H9 (cell line): ENCODE data around the gene BRCA1. TPM values are rescaled to one million over a fixed set of nuclear protein-coding genes. Genes with fewer than 3 reads are reported as not detected.
"Not testable (repeated sequence)": the region's sequence is repeated elsewhere in the genome, so short reads cannot be mapped to it uniquely, and the experiment has no call there.

Experiments used
- DNase-seq: peaks from one replicate; pipeline ENCODE4 v3.0.0-alpha.2; 2017
- H2AFZ ChIP-seq: one replicate; pipeline ENCODE4 v1.6.1; 2013; ENCODE audit warnings: mild to moderate bottlenecking, low read length, control low read depth, moderate library complexity
- H2AK5ac ChIP-seq: 2 replicates; pipeline ENCODE4 v1.6.1; 2013; ENCODE audit warnings: low read length, control low read depth, mixed read lengths; ENCODE audit not compliant: insufficient read length
- H2BK120ac ChIP-seq: one replicate; pipeline ENCODE4 v1.6.1; 2013; ENCODE audit warnings: low read depth, mild to moderate bottlenecking, low read length, control low read depth, inconsistent platforms; ENCODE audit not compliant: poor library complexity, severe bottlenecking
- H2BK12ac ChIP-seq: 2 replicates; pipeline ENCODE4 v1.6.1; 2013; ENCODE audit warnings: low read length, control low read depth, mixed read lengths, low read depth; ENCODE audit not compliant: insufficient read length
- H2BK15ac ChIP-seq: 2 replicates; pipeline ENCODE4 v1.6.1; 2013; ENCODE audit warnings: low read depth, low read length, control low read depth
- H2BK20ac ChIP-seq: one replicate; pipeline ENCODE4 v1.6.1; 2013; ENCODE audit warnings: low read depth, mild to moderate bottlenecking, low read length, control low read depth, inconsistent platforms; ENCODE audit not compliant: poor library complexity, severe bottlenecking
- H2BK5ac ChIP-seq: 2 replicates; pipeline ENCODE4 v1.6.1; 2013; ENCODE audit warnings: low read length, control low read depth, mixed read lengths; ENCODE audit not compliant: insufficient read length
- H3K14ac ChIP-seq: 2 replicates; pipeline ENCODE4 v1.6.1; 2013; ENCODE audit warnings: low read length, control low read depth; ENCODE audit not compliant: insufficient read depth
- H3K18ac ChIP-seq: 2 replicates; pipeline ENCODE4 v1.6.1; 2013; ENCODE audit warnings: low read depth, mild to moderate bottlenecking, mixed read lengths, low read length, control low read depth; ENCODE audit not compliant: insufficient read length
- H3K23ac ChIP-seq: 2 replicates; pipeline ENCODE4 v1.6.1; 2013; ENCODE audit warnings: low read length, control low read depth, mixed read lengths, low read depth; ENCODE audit not compliant: insufficient read length
- H3K23me2 ChIP-seq: 2 replicates; pipeline ENCODE4 v1.6.1; 2013; ENCODE audit warnings: low read depth, mild to moderate bottlenecking, mixed read lengths, low read length, control low read depth; ENCODE audit not compliant: insufficient read length, poor library complexity, severe bottlenecking
- H3K27ac ChIP-seq: 2 replicates; pipeline ENCODE4 v1.5.1; 2013; ENCODE audit warnings: low read length, control low read depth, mixed read lengths, low read depth; ENCODE audit not compliant: insufficient read length
- H3K27me3 ChIP-seq: 2 replicates; pipeline ENCODE4 v1.6.1; 2013; ENCODE audit warnings: low read length, control low read depth, inconsistent platforms; ENCODE audit not compliant: insufficient read depth
- H3K4ac ChIP-seq: 2 replicates; pipeline ENCODE4 v1.6.1; 2013; ENCODE audit warnings: low read depth, mild to moderate bottlenecking, control low read depth, inconsistent platforms, low read length, moderate library complexity
- H3K4me1 ChIP-seq: 2 replicates; pipeline ENCODE4 v1.6.1; 2013; ENCODE audit warnings: low read length, control low read depth, inconsistent platforms; ENCODE audit not compliant: insufficient read depth
- H3K4me2 ChIP-seq: 2 replicates; pipeline ENCODE4 v1.6.1; 2013; ENCODE audit warnings: low read length, control low read depth, mixed read lengths; ENCODE audit not compliant: insufficient read length, insufficient read depth
- H3K56ac ChIP-seq: 2 replicates; pipeline ENCODE4 v1.6.1; 2013; ENCODE audit warnings: low read depth, mild to moderate bottlenecking, mixed read lengths, low read length, control low read depth; ENCODE audit not compliant: insufficient read length
- H3K79me1 ChIP-seq: 2 replicates; pipeline ENCODE4 v1.6.1; 2013; ENCODE audit warnings: low read depth, mild to moderate bottlenecking, moderate library complexity, low read length, control low read depth, inconsistent platforms; ENCODE audit not compliant: insufficient read depth, poor library complexity, severe bottlenecking
- H3K79me2 ChIP-seq: 2 replicates; pipeline ENCODE4 v1.6.1; 2013; ENCODE audit warnings: low read length, control low read depth, inconsistent platforms; ENCODE audit not compliant: insufficient read depth
- H3K9ac ChIP-seq: 2 replicates; pipeline ENCODE4 v1.6.1; 2013; ENCODE audit warnings: low read length, control low read depth, mixed read lengths; ENCODE audit not compliant: insufficient read length; ENCODE audit errors: extremely low read depth
- H3K9me3 ChIP-seq: one replicate; pipeline ENCODE4 v1.6.1; 2013; ENCODE audit warnings: low read depth, low read length, inconsistent platforms; ENCODE audit not compliant: control insufficient read depth
- H3T11ph ChIP-seq: one replicate; pipeline ENCODE4 v1.6.1; 2013; ENCODE audit warnings: mild to moderate bottlenecking, low read length, control low read depth, inconsistent platforms
- H4K20me1 ChIP-seq: one replicate; pipeline ENCODE4 v1.6.1; 2013; ENCODE audit not compliant: control insufficient read depth, insufficient read length, insufficient read depth
- H4K5ac ChIP-seq: 2 replicates; pipeline ENCODE4 v1.6.1; 2013; ENCODE audit warnings: low read depth, mild to moderate bottlenecking, mixed read lengths, low read length, control low read depth; ENCODE audit not compliant: insufficient read length
- H4K8ac ChIP-seq: replicated peaks from 2 replicates; pipeline ENCODE4 v1.6.1; 2013; ENCODE audit warnings: low read length, control low read depth, mixed read lengths, low read depth; ENCODE audit not compliant: insufficient read length
- H4K91ac ChIP-seq: 2 replicates; pipeline ENCODE4 v1.6.1; 2013; ENCODE audit warnings: low read depth, mild to moderate bottlenecking, moderate library complexity, mixed read lengths, low read length, control low read depth; ENCODE audit not compliant: insufficient read length
- H3K27ac Mint-ChIP-seq, 3 experiments: 2 replicates in 2 of 3; 3 replicates in 1 of 3; pipeline ENCODE4 v1.8.0; 2020 to 2021; ENCODE audit warnings: mixed read lengths in 3 of 3, mild to moderate bottlenecking in 1 of 3, moderate library complexity in 1 of 3
- H3K27me3 Mint-ChIP-seq: 2 replicates; pipeline ENCODE4 v1.8.0; 2021; ENCODE audit warnings: low read depth, mild to moderate bottlenecking, moderate library complexity, mixed read lengths
- H3K36me3 Mint-ChIP-seq, 3 experiments: 2 replicates in 2 of 3; 3 replicates in 1 of 3; pipeline ENCODE4 v1.8.0; 2020 to 2021; ENCODE audit warnings: low read depth in 3 of 3, mixed read lengths in 3 of 3; ENCODE audit not compliant: insufficient read depth in 1 of 3
- H3K4me1 Mint-ChIP-seq, 2 experiments: 2 replicates each; pipeline ENCODE4 v1.8.0; 2020; ENCODE audit warnings: mixed read lengths in 2 of 2
- H3K4me3 Mint-ChIP-seq, 2 experiments: 2 replicates in 1 of 2; 3 replicates in 1 of 2; pipeline ENCODE4 v1.8.0; 2020 to 2021; ENCODE audit warnings: mild to moderate bottlenecking in 2 of 2, mixed read lengths in 2 of 2, moderate library complexity in 1 of 2
- H3K9me3 Mint-ChIP-seq, 2 experiments: 2 replicates in 1 of 2; 3 replicates in 1 of 2; pipeline ENCODE4 v1.8.0; 2020; ENCODE audit warnings: mild to moderate bottlenecking in 2 of 2, mixed read lengths in 2 of 2, moderate library complexity in 1 of 2
- CTCF ChIP-seq: fragments of 200-600 bp; sonication (generic); conservative IDR thresholded peaks from 3 replicates; pipeline ENCODE4 v1.8.0; 2021; ENCODE audit warnings: antibody characterized with exemption, mild to moderate bottlenecking
- WGBS: extraction: QIAGEN DNeasy Blood & Tissue Kit; methylation state at CpG from one replicate; pipeline ENCODE4 v1.1.7; 2013; ENCODE audit warnings: missing lambda C conversion rate, low lambda C conversion rate, mixed read lengths; ENCODE audit not compliant: insufficient read length; ENCODE audit errors: extremely low coverage; 5-methylcytosine and 5-hydroxymethylcytosine counted together
- total RNA-seq: library from RNA; stranded (reverse); gene quantifications from 2 replicates; pipeline ENCODE4 v1.2.1, GENCODE V29; 2021

Gene BRCA1
- total RNA-seq, 1 experiment from 2014 or later, result 32.3 TPM

- H3K23me2 ChIP-seq, result no peaks in the 10 kb centered on the region
- no peak overlapping the region for H3K18ac ChIP-seq
- no peak overlapping the region for H2BK12ac ChIP-seq
- no CpG with 5 or more reads among the region's 3 CpGs for WGBS
- H2BK5ac ChIP-seq, result no peak overlapping the region
- no peaks in the 10 kb centered on the region for H3K4me1 ChIP-seq
- no peak for DNase-seq
- no peak overlapping the region for H3K27ac ChIP-seq
- Mint-ChIP-seq H3K4me3 (no peak overlapping the region), H3K27me3 (no peaks in the 10 kb centered on the region), H3K4me1 (no peaks in the 10 kb centered on the region), H3K27ac (no peak overlapping the region; a peak in 1 of 7 replicates), H3K9me3 (no peaks in the 10 kb centered on the region), H3K36me3 (peaks cover 15 to 40% (median 24%) of the 10 kb centered on the region in 3 experiments; a peak in 6 of 7 replicates)
- H3K4me2 ChIP-seq, result no peak overlapping the region
- no peak overlapping the region for H3T11ph ChIP-seq
- H3K79me2 ChIP-seq, result no peaks in the 10 kb centered on the region
- H3K56ac ChIP-seq, result no peak overlapping the region
- H4K20me1 ChIP-seq, result no peaks in the 10 kb centered on the region
- H3K14ac ChIP-seq, result no peak overlapping the region
- H2AK5ac ChIP-seq, result no peak overlapping the region
- no peak overlapping the region for H2BK15ac ChIP-seq
- H2AFZ ChIP-seq, result no peak overlapping the region
- H3K23ac ChIP-seq, result no peak overlapping the region
- no peak overlapping the region for H4K91ac ChIP-seq
- no peaks in the 10 kb centered on the region for H3K27me3 ChIP-seq
- H3K4ac ChIP-seq, result no peak overlapping the region
- H2BK120ac ChIP-seq, result no peak overlapping the region
- H3K9ac ChIP-seq, result no peak overlapping the region
- H2BK20ac ChIP-seq, result no peak overlapping the region
- H3K9me3 ChIP-seq, result no peaks in the 10 kb centered on the region
- no peaks in the 10 kb centered on the region for H3K79me1 ChIP-seq
- no peak for TF ChIP-seq CTCF
- no peak overlapping the region for H4K5ac ChIP-seq
- no peak overlapping the region for H4K8ac ChIP-seq
These were observed 20.5 kb downstream of the BRCA1 start for GRCh38 chr17:43104665-43105064.

GRCh38 chr17:43095364-43095763, 29.8 kb downstream of the BRCA1 start:
- H3K9me3 Mint-ChIP-seq, DNase-seq, H3K4me2 ChIP-seq, H2AK5ac ChIP-seq, H4K91ac ChIP-seq, H2AFZ ChIP-seq, H2BK12ac ChIP-seq, H2BK20ac ChIP-seq, H3K27me3 ChIP-seq, H3K27me3 Mint-ChIP-seq, H3K9ac ChIP-seq, H3K4me1 ChIP-seq, H3K14ac ChIP-seq, H3K9me3 ChIP-seq, H4K8ac ChIP-seq, H2BK120ac ChIP-seq, H3K27ac Mint-ChIP-seq, H3K79me1 ChIP-seq, H3K79me2 ChIP-seq, H3K4me1 Mint-ChIP-seq, H3K23ac ChIP-seq, H4K5ac ChIP-seq, H3T11ph ChIP-seq, H3K23me2 ChIP-seq, H3K4ac ChIP-seq, H3K4me3 Mint-ChIP-seq, H3K56ac ChIP-seq, H2BK5ac ChIP-seq, H3K18ac ChIP-seq, H3K27ac ChIP-seq, H4K20me1 ChIP-seq, H2BK15ac ChIP-seq: not testable (repeated sequence)
- no CpG with 5 or more reads among the region's 5 CpGs for WGBS
- H3K36me3 Mint-ChIP-seq, result peaks cover 8 to 53% (median 53%) of the 10 kb centered on the region in 3 experiments; a peak in 6 of 7 replicates
